22Rv1 (cell line): ENCODE measurements around the gene USP17L18.
"Not testable (repeated sequence)": the region's sequence is repeated elsewhere in the genome, so short reads cannot be mapped to it uniquely, and the experiment has no call there.

Source experiments
- ZFX ChIP-seq: fragments of 450-650 bp; IDR thresholded peaks from 2 replicates; pipeline ENCODE4 v1.6.1; 2017; ENCODE audit warnings: antibody characterized with exemption, borderline replicate concordance
- TF ChIP-seq, protein P1 (sequence below): fragments of 450-650 bp; IDR thresholded peaks from 2 replicates; pipeline ENCODE4 v1.5.1; 2017; ENCODE audit warnings: mild to moderate bottlenecking

DNA sequence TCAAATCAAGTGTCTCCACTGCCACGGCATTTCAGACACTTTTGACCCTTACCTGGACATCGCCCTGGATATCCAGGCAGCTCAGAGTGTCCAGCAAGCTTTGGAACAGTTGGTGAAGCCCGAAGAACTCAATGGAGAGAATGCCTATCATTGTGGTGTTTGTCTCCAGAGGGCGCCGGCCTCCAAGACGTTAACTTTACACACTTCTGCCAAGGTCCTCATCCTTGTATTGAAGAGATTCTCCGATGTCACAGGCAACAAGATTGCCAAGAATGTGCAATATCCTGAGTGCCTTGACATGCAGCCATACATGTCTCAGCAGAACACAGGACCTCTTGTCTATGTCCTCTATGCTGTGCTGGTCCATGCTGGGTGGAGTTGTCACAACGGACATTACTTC, 18.2 kb upstream of the USP17L18 start:
- TF ChIP-seq, protein P1, sequence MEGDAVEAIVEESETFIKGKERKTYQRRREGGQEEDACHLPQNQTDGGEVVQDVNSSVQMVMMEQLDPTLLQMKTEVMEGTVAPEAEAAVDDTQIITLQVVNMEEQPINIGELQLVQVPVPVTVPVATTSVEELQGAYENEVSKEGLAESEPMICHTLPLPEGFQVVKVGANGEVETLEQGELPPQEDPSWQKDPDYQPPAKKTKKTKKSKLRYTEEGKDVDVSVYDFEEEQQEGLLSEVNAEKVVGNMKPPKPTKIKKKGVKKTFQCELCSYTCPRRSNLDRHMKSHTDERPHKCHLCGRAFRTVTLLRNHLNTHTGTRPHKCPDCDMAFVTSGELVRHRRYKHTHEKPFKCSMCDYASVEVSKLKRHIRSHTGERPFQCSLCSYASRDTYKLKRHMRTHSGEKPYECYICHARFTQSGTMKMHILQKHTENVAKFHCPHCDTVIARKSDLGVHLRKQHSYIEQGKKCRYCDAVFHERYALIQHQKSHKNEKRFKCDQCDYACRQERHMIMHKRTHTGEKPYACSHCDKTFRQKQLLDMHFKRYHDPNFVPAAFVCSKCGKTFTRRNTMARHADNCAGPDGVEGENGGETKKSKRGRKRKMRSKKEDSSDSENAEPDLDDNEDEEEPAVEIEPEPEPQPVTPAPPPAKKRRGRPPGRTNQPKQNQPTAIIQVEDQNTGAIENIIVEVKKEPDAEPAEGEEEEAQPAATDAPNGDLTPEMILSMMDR: not testable (repeated sequence)
- TF ChIP-seq ZFX: not testable (repeated sequence)
